Endothelial cell of umbilical vein (primary cell): ENCODE measurements around the gene GYS2. TPM values are rescaled to one million over a fixed set of nuclear protein-coding genes. Genes with fewer than 3 reads are reported as not detected.

Experiments used
- BruUV-seq: library from RNA; stranded (reverse); fragments of 400-500 nt; replicated peaks from 2 replicates; lab custom pipeline; 2021; lab: Mats Ljungman, UMichigan
- CTCF ChIA-PET: fragments of 300-600, 350-600 bp; sonication (Branson Sonifier 250); formaldehyde crosslinking; loops from one replicate; lab custom pipeline; 2021; ENCODE audit warnings: antibody characterized with exemption, inconsistent platforms; lab: Charles Lee
- POLR2A ChIA-PET: fragments of 300-600, 350-600 bp; sonication (Branson Sonifier 250); formaldehyde crosslinking; loops from one replicate; lab custom pipeline; 2021; ENCODE audit warnings: antibody characterized with exemption, inconsistent platforms; lab: Charles Lee
- DNase-seq: peaks from one replicate; pipeline ENCODE4 v3.0.0-alpha.2; 2011; ENCODE audit warnings: low read depth, low spot score
- FAIRE-seq: peaks from 2 replicates; lab custom pipeline; 2011; peaks lifted over from hg19 to GRCh38; lab: Jason Lieb, UNC
- H2AFZ ChIP-seq: 2 replicates; pipeline ENCODE4 v1.6.0; 2012; ENCODE audit warnings: low read depth, low read length, control low read depth, inconsistent platforms
- H3K27ac ChIP-seq: 2 replicates; pipeline ENCODE4 v1.5.1; 2011; ENCODE audit warnings: low read depth, mild to moderate bottlenecking, control low read depth, low read length, moderate library complexity; ENCODE audit not compliant: insufficient read depth
- H3K27me3 ChIP-seq, 2 experiments: 2 replicates each; pipeline versions ENCODE4 v1.6.0 to v1.6.1; 2011; ENCODE audit warnings: low read length in 2 of 2, mixed read lengths in 1 of 2; ENCODE audit not compliant: control insufficient read depth in 2 of 2, insufficient read depth in 2 of 2
- H3K36me3 ChIP-seq, 2 experiments: 2 replicates in 1 of 2; 3 replicates in 1 of 2; pipeline ENCODE4 v1.5.1; 2011; ENCODE audit warnings: low read length in 2 of 2, mild to moderate bottlenecking in 1 of 2, moderate library complexity in 1 of 2; ENCODE audit not compliant: control insufficient read depth in 2 of 2, insufficient read depth in 2 of 2; ENCODE audit errors: extremely low read depth in 1 of 2
- H3K4me1 ChIP-seq: 3 replicates; pipeline ENCODE4 v1.5.1; 2011; ENCODE audit warnings: mild to moderate bottlenecking, low read length; ENCODE audit not compliant: control insufficient read depth, insufficient read depth; ENCODE audit errors: extremely low read depth
- H3K4me2 ChIP-seq: 2 replicates; pipeline ENCODE4 v1.6.1; 2011; ENCODE audit warnings: low read length, control low read depth, mixed read lengths; ENCODE audit not compliant: insufficient read depth
- H3K4me3 ChIP-seq, 3 experiments: fragments of 200-600 bp in 1 of 3; sonication (generic), shearing (Covaris generic) in 1 of 3; replicated peaks in 1 of 3; 2 replicates each; pipeline ENCODE4 v1.5.1; 2011 to 2016; ENCODE audit warnings: control low read depth in 3 of 3, low read length in 3 of 3, mild to moderate bottlenecking in 2 of 3, inconsistent platforms in 1 of 3, low read depth in 1 of 3, moderate library complexity in 1 of 3; ENCODE audit not compliant: insufficient read depth in 1 of 3
- H3K79me2 ChIP-seq: 2 replicates; pipeline ENCODE4 v1.6.0; 2012; ENCODE audit warnings: low read length, inconsistent platforms; ENCODE audit not compliant: control insufficient read depth, insufficient read depth
- H3K9ac ChIP-seq: replicated peaks from 2 replicates; pipeline ENCODE3; 2011; ENCODE audit warnings: low read length, control low read depth; ENCODE audit not compliant: insufficient read depth; ENCODE audit errors: extremely low read depth
- H3K9me1 ChIP-seq: replicated peaks from 3 replicates; pipeline ENCODE4 v1.6.0; 2011; ENCODE audit warnings: mild to moderate bottlenecking, low read length; ENCODE audit not compliant: control insufficient read depth, insufficient read depth; ENCODE audit errors: extremely low read depth
- H3K9me3 ChIP-seq: replicated peaks from 2 replicates; pipeline ENCODE4 v1.5.1; 2012; ENCODE audit warnings: low read length, inconsistent platforms; ENCODE audit not compliant: control insufficient read depth, insufficient read depth
- H4K20me1 ChIP-seq: replicated peaks from 2 replicates; pipeline ENCODE3; 2011; ENCODE audit warnings: mild to moderate bottlenecking, low read length; ENCODE audit not compliant: control insufficient read depth, insufficient read depth; ENCODE audit errors: extremely low read depth
- EZH2 ChIP-seq: IDR thresholded peaks from 2 replicates; pipeline ENCODE4 v1.6.1; 2012; ENCODE audit warnings: borderline replicate concordance, low read depth, mild to moderate bottlenecking, moderate library complexity, low read length, inconsistent platforms; ENCODE audit not compliant: severe bottlenecking
- FOS ChIP-seq: IDR thresholded peaks from 2 replicates; pipeline ENCODE4 v1.6.1; 2011; ENCODE audit warnings: mild to moderate bottlenecking, low read length, moderate library complexity, borderline replicate concordance; ENCODE audit not compliant: insufficient read depth
- GATA2 ChIP-seq: IDR thresholded peaks from 2 replicates; pipeline ENCODE4 v1.7.0; 2011; ENCODE audit warnings: low read depth, mild to moderate bottlenecking, moderate library complexity, mixed read lengths, low read length; ENCODE audit not compliant: insufficient read length, insufficient read depth
- JUN ChIP-seq: IDR thresholded peaks from 2 replicates; pipeline ENCODE4 v1.6.1; 2011; ENCODE audit warnings: borderline replicate concordance, low read depth; ENCODE audit not compliant: insufficient read length, insufficient read depth
- MYC ChIP-seq: IDR thresholded peaks from one replicate; pipeline ENCODE4 v1.6.1; 2011; ENCODE audit warnings: mild to moderate bottlenecking, low read depth, low read length
- POLR2A ChIP-seq: IDR thresholded peaks from 2 replicates; pipeline ENCODE4 v1.6.1; 2012; ENCODE audit warnings: low read depth, mild to moderate bottlenecking, control low read depth, low read length
- POLR2AphosphoS5 ChIP-seq: IDR thresholded peaks from 2 replicates; pipeline ENCODE4 v1.6.1; 2012; ENCODE audit warnings: low read depth, mild to moderate bottlenecking, control low read depth, low read length, moderate library complexity; ENCODE audit not compliant: insufficient read depth
- dilution Hi-C: fragments of 300-500 bp; cut with MboI; formaldehyde crosslinking; loops from one replicate; pipeline ENCODE4 v1.15.0; 2019; ENCODE audit warnings: low sequenced_read_pairs; ENCODE audit not compliant: extremely low pct_ligation_motif_present
- intact Hi-C: fragments of 100-400 bp; cut with micrococcal nuclease; formaldehyde crosslinking; loops from one replicate; pipeline ENCODE4 v1.10.0; 2022
- polyA plus RNA-seq, 4 experiments: library from polyadenylated mRNA; depleted of rRNA in 3 of 4; stranded (reverse) in 3 of 4; unstranded in 1 of 4; fragments of >200 nt; gene quantifications; 2 replicates each; pipeline versions ENCODE4 v1.2.1 to v1.2.3, GENCODE V29; 2011 to 2012; ENCODE audit warnings: missing spikeins in 1 of 4
- total RNA-seq: library from RNA; stranded (reverse); gene quantifications from 2 replicates; pipeline ENCODE4 v1.2.3, GENCODE V29; 2021
- TF ChIP-seq, protein P1 (sequence below), 2 donors: IDR thresholded peaks; 1 replicate in 1 of 2; 2 replicates in 1 of 2; pipeline ENCODE4 v1.5.1; 2011; ENCODE audit warnings: low read length in 2 of 2, mild to moderate bottlenecking in 2 of 2, moderate library complexity in 2 of 2, control low read depth in 1 of 2, inconsistent platforms in 1 of 2, low read depth in 1 of 2; ENCODE audit not compliant: insufficient read depth in 1 of 2; ENCODE audit errors: extremely low read depth in 1 of 2
- TF ChIP-seq, protein P2 (sequence below): IDR thresholded peaks from 2 replicates; pipeline ENCODE4 v1.6.1; 2011; ENCODE audit not compliant: insufficient read depth, insufficient read length

GYS2 gene
- total and polyA plus RNA-seq, 2 donors (not counting 3 experiments of a cell fraction or from before 2014, with no cell fraction given): 0.04 TPM; not detected in 1

- Histone ChIP-seq H3K27me3 (no peaks in the 10 kb centered on the region), H3K36me3 (peaks cover 0 to 5% of the 10 kb centered on the region in 2 experiments), H3K79me2 (peaks cover 79% of the 10 kb centered on the region), H3K4me2 (peak overlapping the region; percentile 100), H2AFZ (peak overlapping the region; percentile 73), H4K20me1 (no peaks in the 10 kb centered on the region), H3K9ac (peak overlapping the region; percentile 93), H3K9me1 (peaks cover 2% of the 10 kb centered on the region), H3K9me3 (no peaks in the 10 kb centered on the region), H3K4me3 (peak overlapping the region; percentile 80 to 92 (median 88)), H3K27ac (peak overlapping the region; percentile 87), H3K4me1 (peaks cover 31% of the 10 kb centered on the region)
- intact Hi-C loops: no loop called here
- POLR2A ChIA-PET: interaction anchor here (1.3 kb wide), 1 partner anchor 10 kb away, joined by 3 read pairs; no protein-coding TSS in a partner anchor
- FAIRE-seq: no peak
- TF ChIP-seq JUN (no peak), GATA2 (no peak), POLR2AphosphoS5 (no peak), MYC (no peak), EZH2 (no peak), POLR2A (no peak), FOS (no peak)
- TF ChIP-seq, protein P1, sequence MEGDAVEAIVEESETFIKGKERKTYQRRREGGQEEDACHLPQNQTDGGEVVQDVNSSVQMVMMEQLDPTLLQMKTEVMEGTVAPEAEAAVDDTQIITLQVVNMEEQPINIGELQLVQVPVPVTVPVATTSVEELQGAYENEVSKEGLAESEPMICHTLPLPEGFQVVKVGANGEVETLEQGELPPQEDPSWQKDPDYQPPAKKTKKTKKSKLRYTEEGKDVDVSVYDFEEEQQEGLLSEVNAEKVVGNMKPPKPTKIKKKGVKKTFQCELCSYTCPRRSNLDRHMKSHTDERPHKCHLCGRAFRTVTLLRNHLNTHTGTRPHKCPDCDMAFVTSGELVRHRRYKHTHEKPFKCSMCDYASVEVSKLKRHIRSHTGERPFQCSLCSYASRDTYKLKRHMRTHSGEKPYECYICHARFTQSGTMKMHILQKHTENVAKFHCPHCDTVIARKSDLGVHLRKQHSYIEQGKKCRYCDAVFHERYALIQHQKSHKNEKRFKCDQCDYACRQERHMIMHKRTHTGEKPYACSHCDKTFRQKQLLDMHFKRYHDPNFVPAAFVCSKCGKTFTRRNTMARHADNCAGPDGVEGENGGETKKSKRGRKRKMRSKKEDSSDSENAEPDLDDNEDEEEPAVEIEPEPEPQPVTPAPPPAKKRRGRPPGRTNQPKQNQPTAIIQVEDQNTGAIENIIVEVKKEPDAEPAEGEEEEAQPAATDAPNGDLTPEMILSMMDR (IDR thresholded peaks at IDR 0.05; ENCODE audit: extremely low read depth in 1 of 2, insufficient read depth in 1 of 2, low read depth in 1 of 2, low read length in 2 of 2): no peak
- TF ChIP-seq, protein P2, sequence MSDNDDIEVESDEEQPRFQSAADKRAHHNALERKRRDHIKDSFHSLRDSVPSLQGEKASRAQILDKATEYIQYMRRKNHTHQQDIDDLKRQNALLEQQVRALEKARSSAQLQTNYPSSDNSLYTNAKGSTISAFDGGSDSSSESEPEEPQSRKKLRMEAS: no peak
- dilution Hi-C loops: no loop called here
- CTCF ChIA-PET: interaction anchor here (1.0 to 1.8 kb wide), 4 partner anchors 10 to 206 kb away, joined by 3 to 9 read pairs (median 6); no protein-coding TSS in a partner anchor
- no TSS peak for BruUV-seq
- DNase-seq: peak; percentile 55
Measured at GRCh38 chr12:21502164-21502496, 102.5 kb downstream of the GYS2 start.
